ENCODE measurements around the gene PCSK1N.

GRCh38 chrX:48827654-48827968, 7.8 kb downstream of the PCSK1N start:
- TF ChIP-seq CTCF (IDR thresholded peaks at IDR 0.05) (no peak), POLR2AphosphoS5 (IDR thresholded peaks at IDR 0.05) (no peak), POLR2A (IDR thresholded peaks at IDR 0.05) (no peak)
